GM12864 (cell line): Measurements from ENCODE around the gene LPAR2.

Source experiments
- DNase-seq: peaks from one replicate; pipeline ENCODE4 v3.0.0-alpha.2; 2011; ENCODE audit warnings: low read depth
- H3K4me3 ChIP-seq: 2 replicates; pipeline ENCODE4 v1.5.1; 2011; ENCODE audit warnings: mild to moderate bottlenecking, low read depth, low read length, control low read depth
- CTCF ChIP-seq: IDR thresholded peaks from 2 replicates; pipeline ENCODE4 v1.5.1; 2011; ENCODE audit warnings: low read depth, mild to moderate bottlenecking, moderate library complexity, low read length, control low read depth, inconsistent platforms; ENCODE audit errors: missing control alignments

The LPAR2 gene

GRCh38 chr19:19594381-19594780 lies 33.6 kb downstream of the LPAR2 start:
- DNase-seq = no peak
- no peak overlapping the region for H3K4me3 ChIP-seq
- TF ChIP-seq CTCF = no peak

GRCh38 chr19:19592690-19593089 lies 35.3 kb downstream of the LPAR2 start:
- DNase-seq = no peak
- no peak for TF ChIP-seq CTCF
- H3K4me3 ChIP-seq = no peak overlapping the region

GRCh38 chr19:19591133-19591825 lies 36.7 kb downstream of the LPAR2 start:
- no peak overlapping the region for H3K4me3 ChIP-seq
- no peak for DNase-seq
- TF ChIP-seq CTCF = no peak

DNA sequence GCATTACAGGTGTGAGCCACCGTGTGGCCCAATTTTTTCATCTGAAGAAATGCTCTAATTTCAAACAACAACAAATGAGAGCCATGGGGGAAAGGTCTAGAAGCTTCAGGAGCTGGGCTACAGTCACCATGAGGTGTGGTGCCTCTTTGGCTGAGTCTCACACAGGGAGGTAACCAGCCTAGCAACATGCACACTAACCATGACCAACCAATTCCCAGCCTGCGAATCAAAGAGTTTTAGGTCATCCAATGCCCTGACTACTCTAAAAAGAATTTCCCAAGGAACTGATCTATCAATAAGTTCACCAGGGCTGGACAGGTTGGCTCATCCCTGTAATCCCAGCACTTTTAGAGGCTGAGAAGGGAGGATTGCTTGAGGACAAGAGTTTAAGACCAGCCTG lies 39.5 kb downstream of the LPAR2 start:
- DNase-seq = no peak
- no peak for TF ChIP-seq CTCF
- H3K4me3 ChIP-seq = no peak overlapping the region

GRCh38 chr19:19587771-19588170 lies 40.2 kb downstream of the LPAR2 start:
- TF ChIP-seq CTCF = no peak
- DNase-seq = no peak
- no peak overlapping the region for H3K4me3 ChIP-seq

GRCh38 chr19:19584356-19584755 lies 43.7 kb downstream of the LPAR2 start:
- no peak for DNase-seq
- H3K4me3 ChIP-seq = no peak overlapping the region
- TF ChIP-seq CTCF = no peak

DNA sequence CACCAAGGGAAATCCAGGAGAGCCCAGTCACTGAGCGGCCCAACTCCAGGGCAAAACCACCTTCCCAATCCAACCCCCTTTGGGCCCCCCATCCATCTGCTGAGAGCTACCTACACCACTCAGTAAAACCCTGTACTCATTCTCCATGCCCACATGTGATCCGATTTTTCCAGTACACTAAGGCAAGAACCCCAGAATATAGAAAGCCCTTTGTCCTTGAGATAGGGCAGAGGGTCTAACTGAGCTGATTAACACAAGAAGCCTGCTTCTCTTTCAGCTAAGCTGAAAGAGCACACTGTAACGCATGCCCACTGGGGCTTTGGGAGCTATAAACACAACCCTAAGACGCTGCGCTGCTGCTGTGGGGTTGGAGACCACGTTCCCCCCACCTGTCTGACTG lies 45.5 kb downstream of the LPAR2 start:
- DNase-seq = no peak
- no peak overlapping the region for H3K4me3 ChIP-seq
- TF ChIP-seq CTCF = no peak
